Non-pigmented ciliary epithelial cell (primary cell): ENCODE data around the gene IGFBP5.

Experiments
- DNase-seq: peaks from one replicate; pipeline ENCODE4 v3.0.0-alpha.2; 2010; ENCODE audit warnings: low read depth

Gene IGFBP5

GRCh38 chr2:216713691-216714336 is 18.5 kb upstream of the IGFBP5 start:
- no peak for DNase-seq

- no peak for DNase-seq
These were observed 16.0 kb upstream of the IGFBP5 start for GRCh38 chr2:216711348-216711747.

GRCh38 chr2:216710551-216711301 is 15.4 kb upstream of the IGFBP5 start:
- DNase-seq, result no peak

GRCh38 chr2:216702756-216703155 is 7.4 kb upstream of the IGFBP5 start:
- no peak for DNase-seq

GRCh38 chr2:216701544-216701943 is 6.2 kb upstream of the IGFBP5 start:
- DNase-seq, result no peak

GRCh38 chr2:216700781-216701180 is 5.4 kb upstream of the IGFBP5 start:
- no peak for DNase-seq

GRCh38 chr2:216700088-216700567 is 4.8 kb upstream of the IGFBP5 start:
- DNase-seq, result no peak

- no peak for DNase-seq
These were observed 3.5 kb upstream of the IGFBP5 start for GRCh38 chr2:216698895-216699294.

GRCh38 chr2:216698293-216698692 is 2.9 kb upstream of the IGFBP5 start:
- no peak for DNase-seq

GRCh38 chr2:216696751-216697560 is 1.6 kb upstream of the IGFBP5 start:
- no peak for DNase-seq

- DNase-seq, result no peak
These were observed 972 bp upstream of the IGFBP5 start for GRCh38 chr2:216696321-216696720.

- no peak for DNase-seq
These were observed 527 bp downstream of the IGFBP5 start for GRCh38 chr2:216694826-216695217.

GRCh38 chr2:216694082-216694825 is 1.1 kb downstream of the IGFBP5 start:
- DNase-seq, result no peak

- DNase-seq, result no peak
These were observed 1.8 kb downstream of the IGFBP5 start for GRCh38 chr2:216693414-216694080.

GRCh38 chr2:216692636-216693413 is 2.5 kb downstream of the IGFBP5 start:
- no peak for DNase-seq

- no peak for DNase-seq
These were observed 4.3 kb downstream of the IGFBP5 start for GRCh38 chr2:216690853-216691741.

GRCh38 chr2:216690456-216690852 is 4.9 kb downstream of the IGFBP5 start:
- no peak for DNase-seq

GRCh38 chr2:216689397-216689796 is 6.0 kb downstream of the IGFBP5 start:
- no peak for DNase-seq

GRCh38 chr2:216688731-216689340 is 6.5 kb downstream of the IGFBP5 start:
- no peak for DNase-seq
